Activated CD4-positive, alpha-beta T cell treated with anti-CD3 and anti-CD28 coated beads for 1 hour (primary cell): ENCODE data around the gene ABL1.

ENCODE experiments used
- DNase-seq: peaks from one replicate; pipeline ENCODE4 v3.0.0-alpha.2; 2020

The ABL1 gene

GRCh38 chr9:130872912-130873503, 38.0 kb downstream of the ABL1 start:
- DNase-seq = no peak

- no peak for DNase-seq
Measured at GRCh38 chr9:130873966-130874365, 38.9 kb downstream of the ABL1 start.

- no peak for DNase-seq
Measured at GRCh38 chr9:130874783-130875182, 39.7 kb downstream of the ABL1 start.

GRCh38 chr9:130877300-130877699, 42.2 kb downstream of the ABL1 start:
- no peak for DNase-seq

GRCh38 chr9:130878295-130878694, 43.2 kb downstream of the ABL1 start:
- no peak for DNase-seq

GRCh38 chr9:130879863-130880411, 44.9 kb downstream of the ABL1 start:
- DNase-seq = no peak

- DNase-seq = no peak
Measured at GRCh38 chr9:130880599-130881220, 45.7 kb downstream of the ABL1 start.

GRCh38 chr9:130881516-130881915, 46.5 kb downstream of the ABL1 start:
- DNase-seq = no peak

- DNase-seq = no peak
Measured at GRCh38 chr9:130882696-130883225, 47.7 kb downstream of the ABL1 start.

- no peak for DNase-seq
Measured at GRCh38 chr9:130883479-130883878, 48.4 kb downstream of the ABL1 start.

GRCh38 chr9:130884111-130884531, 49.1 kb downstream of the ABL1 start:
- DNase-seq = no peak

- no peak for DNase-seq
Measured at GRCh38 chr9:130884542-130885483, 49.8 kb downstream of the ABL1 start.

GRCh38 chr9:130885484-130886375, 50.7 kb downstream of the ABL1 start:
- DNase-seq = no peak

- no peak for DNase-seq
Measured at GRCh38 chr9:130886981-130887380, 51.9 kb downstream of the ABL1 start.

GRCh38 chr9:130887494-130888144, 52.6 kb downstream of the ABL1 start:
- DNase-seq = no peak

GRCh38 chr9:130888146-130888885, 53.3 kb downstream of the ABL1 start:
- DNase-seq = no peak

GRCh38 chr9:130890124-130890523, 55.1 kb downstream of the ABL1 start:
- DNase-seq = no peak

- no peak for DNase-seq
Measured at GRCh38 chr9:130890870-130891687, 56.0 kb downstream of the ABL1 start.

GRCh38 chr9:130891688-130892476, 56.8 kb downstream of the ABL1 start:
- no peak for DNase-seq
